Neural progenitor cell (in vitro differentiated cells): Measurements from ENCODE around the gene EEF2K. TPM values are rescaled to one million over a fixed set of nuclear protein-coding genes. Genes with fewer than 3 reads are reported as not detected.

ENCODE experiments used
- DNase-seq: peaks from one replicate; pipeline ENCODE4 v3.0.0-alpha.2; 2016; ENCODE audit warnings: low spot score
- H2AFZ ChIP-seq: fragments of 200-600 bp; sonication (generic); replicated peaks from 2 replicates; pipeline ENCODE4 v1.6.1; 2016; ENCODE audit warnings: antibody characterized with exemption
- H3F3A ChIP-seq: fragments of 200-600 bp; sonication (generic); 2 replicates; pipeline ENCODE4 v1.6.1; 2016; ENCODE audit warnings: antibody characterized with exemption, low read depth
- H3K27ac ChIP-seq: fragments of 200-600 bp; sonication (generic); 2 replicates; pipeline ENCODE4 v1.5.1; 2016; ENCODE audit warnings: mild to moderate bottlenecking
- H3K27me3 ChIP-seq: fragments of 200-600 bp; sonication (generic); 2 replicates; pipeline ENCODE4 v1.6.1; 2016; ENCODE audit warnings: mild to moderate bottlenecking, moderate library complexity
- H3K36me3 ChIP-seq: fragments of 200-600 bp; sonication (generic); 2 replicates; pipeline ENCODE4 v1.5.1; 2016
- H3K4me1 ChIP-seq: fragments of 200-600 bp; sonication (generic); 2 replicates; pipeline ENCODE4 v1.6.1; 2016; ENCODE audit warnings: mixed run types
- H3K4me2 ChIP-seq: fragments of 200-600 bp; sonication (generic); 2 replicates; pipeline ENCODE4 v1.6.1; 2016
- H3K4me3 ChIP-seq: fragments of 200-600 bp; sonication (generic); 2 replicates; pipeline ENCODE4 v1.5.1; 2016
- H3K79me2 ChIP-seq: fragments of 200-600 bp; sonication (generic); 2 replicates; pipeline ENCODE4 v1.6.1; 2016; ENCODE audit warnings: low read depth
- H3K9ac ChIP-seq: fragments of 200-600 bp; sonication (generic); 2 replicates; pipeline ENCODE4 v1.6.1; 2016
- H3K9me3 ChIP-seq: fragments of 200-600 bp; sonication (generic); 2 replicates; pipeline ENCODE4 v1.5.1; 2016; ENCODE audit warnings: low read depth
- H4K20me1 ChIP-seq: fragments of 200-600 bp; sonication (generic); 2 replicates; pipeline ENCODE4 v1.6.1; 2016; ENCODE audit warnings: low read depth
- H3K27ac Mint-ChIP-seq: 3 replicates; pipeline ENCODE4 v1.8.0; 2021; ENCODE audit warnings: mixed read lengths
- H3K27me3 Mint-ChIP-seq: 2 replicates; pipeline ENCODE4 v1.8.0; 2022; ENCODE audit warnings: low read depth, mild to moderate bottlenecking, inconsistent platforms, moderate library complexity, mixed read lengths; ENCODE audit not compliant: insufficient read depth
- H3K36me3 Mint-ChIP-seq: 3 replicates; pipeline ENCODE4 v1.8.0; 2021; ENCODE audit warnings: mixed read lengths
- H3K4me1 Mint-ChIP-seq: 3 replicates; pipeline ENCODE4 v1.8.0; 2021; ENCODE audit warnings: mixed read lengths
- H3K4me3 Mint-ChIP-seq: 3 replicates; pipeline ENCODE4 v1.8.0; 2021; ENCODE audit warnings: mild to moderate bottlenecking, moderate library complexity, mixed read lengths
- H3K9me3 Mint-ChIP-seq: 3 replicates; pipeline ENCODE4 v1.8.0; 2020; ENCODE audit warnings: mixed read lengths
- CTCF ChIP-seq: fragments of 200-600 bp; sonication (generic); IDR thresholded peaks from 2 replicates; pipeline ENCODE4 v1.5.1; 2017; ENCODE audit warnings: antibody characterized with exemption, mild to moderate bottlenecking
- EZH2 ChIP-seq: fragments of 200-600 bp; sonication (generic); IDR thresholded peaks from 2 replicates; pipeline ENCODE4 v1.6.1; 2017; ENCODE audit warnings: antibody characterized with exemption, mild to moderate bottlenecking, moderate library complexity
- EZH2phosphoT487 ChIP-seq: fragments of 200-600 bp; sonication (generic); IDR thresholded peaks from 2 replicates; pipeline ENCODE4 v1.6.1; 2017; ENCODE audit warnings: antibody characterized with exemption
- total RNA-seq: library from RNA; depleted of rRNA; stranded (reverse); fragments of >200 nt; gene quantifications from 2 replicates; pipeline ENCODE4 v1.2.3, GENCODE V29; 2015; ENCODE audit warnings: low replicate concordance

The EEF2K gene
- total RNA-seq, 1 donor from 2014 or later, result 9.0 TPM

DNA sequence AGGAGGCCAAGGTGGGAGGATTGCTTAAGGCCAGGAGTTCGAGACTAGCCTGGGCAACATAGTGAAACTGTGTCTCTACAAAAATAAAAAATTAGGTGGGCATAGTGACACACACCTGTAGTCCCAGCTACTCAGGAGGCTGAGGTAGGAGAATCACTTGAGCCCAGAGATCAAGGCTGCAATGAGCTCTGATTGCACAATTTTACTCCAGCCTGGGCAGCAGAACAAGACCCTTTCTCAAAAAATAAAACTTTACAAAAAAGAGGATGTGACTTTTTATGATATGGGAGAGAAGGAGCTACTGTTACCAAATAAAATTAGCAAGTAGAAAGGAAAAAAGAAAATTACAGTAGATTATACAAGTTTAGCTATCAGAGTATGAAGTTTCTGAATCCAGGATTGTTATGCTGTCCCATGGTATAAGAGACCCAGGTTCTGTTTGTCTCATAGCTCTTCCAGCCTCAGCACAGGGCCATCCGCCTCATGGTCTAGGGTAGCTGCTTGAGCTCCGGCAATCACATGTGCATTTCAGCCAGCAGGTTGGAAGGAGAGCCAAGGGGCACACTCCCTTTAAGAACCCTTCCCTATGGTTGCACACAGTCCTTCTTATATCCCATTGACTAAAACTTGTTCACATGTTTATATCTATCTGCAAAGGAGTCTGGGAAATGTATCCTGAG lies 13.5 kb downstream of the EEF2K start:
- H3K27ac Mint-ChIP-seq, result no peak overlapping the region
- no peaks in the 10 kb centered on the region for H3K9me3 Mint-ChIP-seq
- no peak overlapping the region for H3K4me3 Mint-ChIP-seq
- Histone ChIP-seq H3K79me2 (no peaks in the 10 kb centered on the region), H3K4me2 (no peak overlapping the region), H3K9ac (no peak overlapping the region), H3K4me1 (no peaks in the 10 kb centered on the region), H3K27me3 (no peaks in the 10 kb centered on the region), H3F3A (no peaks in the 10 kb centered on the region), H2AFZ (no peak overlapping the region), H4K20me1 (no peaks in the 10 kb centered on the region), H3K36me3 (no peaks in the 10 kb centered on the region), H3K4me3 (no peak overlapping the region), H3K9me3 (no peaks in the 10 kb centered on the region), H3K27ac (no peak overlapping the region)
- TF ChIP-seq CTCF (no peak), EZH2phosphoT487 (no peak), EZH2 (no peak)
- H3K27me3 Mint-ChIP-seq, result no peaks in the 10 kb centered on the region
- no peak for DNase-seq
- H3K4me1 Mint-ChIP-seq, result no peaks in the 10 kb centered on the region
- no peaks in the 10 kb centered on the region for H3K36me3 Mint-ChIP-seq

DNA sequence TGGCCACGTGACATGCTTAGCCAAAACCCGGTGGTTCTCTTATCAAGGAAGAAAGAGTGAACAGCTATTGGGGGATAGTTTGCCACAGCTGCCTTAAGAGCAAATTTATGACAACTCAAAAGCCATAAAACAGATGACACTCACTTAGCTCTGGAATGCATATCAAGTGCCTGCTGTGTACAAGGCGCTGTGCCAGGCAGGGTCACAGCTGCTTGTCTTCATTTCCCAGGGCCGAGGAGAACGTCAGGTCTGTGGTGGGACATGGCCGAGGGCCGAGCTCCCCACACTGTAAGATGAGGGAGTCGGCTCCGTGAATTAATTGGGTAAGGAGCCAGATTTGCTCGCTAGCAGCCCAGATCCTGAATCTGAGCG lies 14.0 kb downstream of the EEF2K start:
- no peaks in the 10 kb centered on the region for H4K20me1 ChIP-seq
- H3K27ac ChIP-seq, result no peak overlapping the region
- H2AFZ ChIP-seq, result no peak overlapping the region
- no peaks in the 10 kb centered on the region for H3K4me1 Mint-ChIP-seq
- no peaks in the 10 kb centered on the region for H3F3A ChIP-seq
- no peaks in the 10 kb centered on the region for H3K9me3 Mint-ChIP-seq
- H3K27me3 Mint-ChIP-seq, result no peaks in the 10 kb centered on the region
- H3K9ac ChIP-seq, result no peak overlapping the region
- H3K4me3 Mint-ChIP-seq, result no peak overlapping the region
- H3K36me3 ChIP-seq, result no peaks in the 10 kb centered on the region
- DNase-seq, result no peak
- no peaks in the 10 kb centered on the region for H3K4me1 ChIP-seq
- H3K79me2 ChIP-seq, result no peaks in the 10 kb centered on the region
- no peaks in the 10 kb centered on the region for H3K27me3 ChIP-seq
- no peaks in the 10 kb centered on the region for H3K36me3 Mint-ChIP-seq
- H3K4me3 ChIP-seq, result no peak overlapping the region
- no peak overlapping the region for H3K27ac Mint-ChIP-seq
- no peaks in the 10 kb centered on the region for H3K9me3 ChIP-seq
- H3K4me2 ChIP-seq, result no peak overlapping the region
- TF ChIP-seq EZH2, result no peak
- no peak for TF ChIP-seq CTCF
- no peak for TF ChIP-seq EZH2phosphoT487

DNA sequence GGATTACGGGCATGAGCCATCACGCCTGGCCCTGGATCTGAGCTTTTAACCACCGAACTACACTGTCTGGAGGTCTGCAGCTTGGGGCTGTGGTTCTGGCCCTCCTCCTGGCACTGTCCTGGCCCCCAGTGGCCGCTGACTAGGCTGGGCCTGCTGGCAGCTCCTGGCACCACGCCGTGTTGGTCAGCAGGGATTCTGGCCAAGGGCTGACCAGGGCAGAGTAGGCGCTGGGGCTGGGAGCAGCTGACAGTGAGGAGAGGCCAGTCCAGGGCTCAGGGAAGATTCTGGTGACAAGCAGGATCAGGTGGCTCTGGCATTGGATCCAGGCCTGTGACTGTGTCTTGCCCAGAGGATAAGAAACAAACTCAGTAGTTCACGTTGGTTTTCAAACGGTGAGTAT lies 14.6 kb downstream of the EEF2K start:
- H3K27ac ChIP-seq, result no peak overlapping the region
- Mint-ChIP-seq H3K4me1 (no peaks in the 10 kb centered on the region), H3K27ac (no peak overlapping the region), H3K27me3 (no peaks in the 10 kb centered on the region), H3K36me3 (no peaks in the 10 kb centered on the region), H3K9me3 (no peaks in the 10 kb centered on the region), H3K4me3 (no peak overlapping the region)
- H3F3A ChIP-seq, result no peaks in the 10 kb centered on the region
- H3K9ac ChIP-seq, result no peak overlapping the region
- no peaks in the 10 kb centered on the region for H3K4me1 ChIP-seq
- TF ChIP-seq EZH2phosphoT487 (no peak), CTCF (no peak), EZH2 (no peak)
- DNase-seq, result no peak
- no peak overlapping the region for H2AFZ ChIP-seq
- no peaks in the 10 kb centered on the region for H3K79me2 ChIP-seq
- no peak overlapping the region for H3K4me3 ChIP-seq
- no peak overlapping the region for H3K4me2 ChIP-seq
- H3K9me3 ChIP-seq, result no peaks in the 10 kb centered on the region
- no peaks in the 10 kb centered on the region for H3K27me3 ChIP-seq
- H3K36me3 ChIP-seq, result no peaks in the 10 kb centered on the region
- H4K20me1 ChIP-seq, result no peaks in the 10 kb centered on the region
